Measurements from ENCODE around the gene SLC39A11.

Gene SLC39A11

DNA sequence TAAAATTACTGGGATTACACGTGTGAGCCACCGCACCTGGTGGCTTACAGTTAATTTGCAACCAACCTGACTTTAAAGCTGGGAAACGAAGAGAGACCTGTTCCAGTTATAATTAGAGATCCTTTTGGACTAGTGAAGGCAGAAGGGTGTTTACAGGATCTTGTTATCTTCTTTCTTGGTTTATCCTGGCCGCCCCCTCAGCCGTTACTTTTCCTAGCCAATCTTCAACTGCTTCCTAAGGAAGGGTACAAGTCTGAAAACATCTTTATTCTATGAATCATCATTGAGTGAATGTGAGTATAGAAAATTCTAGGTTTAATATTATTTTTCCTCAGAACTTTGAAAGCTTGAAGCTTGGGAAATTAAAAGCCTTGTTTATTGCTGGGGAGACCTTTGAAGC, 286.5 kb downstream of the SLC39A11 start:
- no peaks in the 10 kb centered on the region for H3K4me1 ChIP-seq (ENCODE audit: low read length)
- no peaks in the 10 kb centered on the region for H3K36me3 ChIP-seq (replicated peaks; ENCODE audit: insufficient read depth, low read length)
- H3K4me2 ChIP-seq (ENCODE audit: low read depth, low read length) = no peak overlapping the region
- H3F3A ChIP-seq (ENCODE audit: insufficient read depth, low read length) = no peaks in the 10 kb centered on the region
- no peaks in the 10 kb centered on the region for H3K9me2 ChIP-seq (replicated peaks; ENCODE audit: insufficient read depth, low read length)
- H3K79me2 ChIP-seq (ENCODE audit: low read length) = no peaks in the 10 kb centered on the region
- H3K9me3 ChIP-seq (replicated peaks; ENCODE audit: insufficient read depth, low read length) = no peaks in the 10 kb centered on the region
- H2AFZ ChIP-seq (ENCODE audit: low read length) = no peak overlapping the region
- no peaks in the 10 kb centered on the region for H4K20me1 ChIP-seq (ENCODE audit: insufficient read depth, low read length)
- no peak for DNase-seq
- H3K4me3 ChIP-seq (ENCODE audit: low read length) = no peak overlapping the region
- H3K27me3 ChIP-seq (replicated peaks; ENCODE audit: insufficient read depth, low read length) = no peaks in the 10 kb centered on the region
- TF ChIP-seq EZH2 (optimal IDR thresholded peaks at IDR 0.05; ENCODE audit: low read depth, low read length) (no peak), EZH2phosphoT487 (IDR thresholded peaks at IDR 0.05; ENCODE audit: low read length) (no peak)
- TF ChIP-seq, protein P1, sequence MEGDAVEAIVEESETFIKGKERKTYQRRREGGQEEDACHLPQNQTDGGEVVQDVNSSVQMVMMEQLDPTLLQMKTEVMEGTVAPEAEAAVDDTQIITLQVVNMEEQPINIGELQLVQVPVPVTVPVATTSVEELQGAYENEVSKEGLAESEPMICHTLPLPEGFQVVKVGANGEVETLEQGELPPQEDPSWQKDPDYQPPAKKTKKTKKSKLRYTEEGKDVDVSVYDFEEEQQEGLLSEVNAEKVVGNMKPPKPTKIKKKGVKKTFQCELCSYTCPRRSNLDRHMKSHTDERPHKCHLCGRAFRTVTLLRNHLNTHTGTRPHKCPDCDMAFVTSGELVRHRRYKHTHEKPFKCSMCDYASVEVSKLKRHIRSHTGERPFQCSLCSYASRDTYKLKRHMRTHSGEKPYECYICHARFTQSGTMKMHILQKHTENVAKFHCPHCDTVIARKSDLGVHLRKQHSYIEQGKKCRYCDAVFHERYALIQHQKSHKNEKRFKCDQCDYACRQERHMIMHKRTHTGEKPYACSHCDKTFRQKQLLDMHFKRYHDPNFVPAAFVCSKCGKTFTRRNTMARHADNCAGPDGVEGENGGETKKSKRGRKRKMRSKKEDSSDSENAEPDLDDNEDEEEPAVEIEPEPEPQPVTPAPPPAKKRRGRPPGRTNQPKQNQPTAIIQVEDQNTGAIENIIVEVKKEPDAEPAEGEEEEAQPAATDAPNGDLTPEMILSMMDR (IDR thresholded peaks at IDR 0.05; ENCODE audit: low read length) = no peak
- no peak overlapping the region for H3K27ac ChIP-seq (ENCODE audit: low read length)
- no peak overlapping the region for H3K9ac ChIP-seq (ENCODE audit: low read length)

DNA sequence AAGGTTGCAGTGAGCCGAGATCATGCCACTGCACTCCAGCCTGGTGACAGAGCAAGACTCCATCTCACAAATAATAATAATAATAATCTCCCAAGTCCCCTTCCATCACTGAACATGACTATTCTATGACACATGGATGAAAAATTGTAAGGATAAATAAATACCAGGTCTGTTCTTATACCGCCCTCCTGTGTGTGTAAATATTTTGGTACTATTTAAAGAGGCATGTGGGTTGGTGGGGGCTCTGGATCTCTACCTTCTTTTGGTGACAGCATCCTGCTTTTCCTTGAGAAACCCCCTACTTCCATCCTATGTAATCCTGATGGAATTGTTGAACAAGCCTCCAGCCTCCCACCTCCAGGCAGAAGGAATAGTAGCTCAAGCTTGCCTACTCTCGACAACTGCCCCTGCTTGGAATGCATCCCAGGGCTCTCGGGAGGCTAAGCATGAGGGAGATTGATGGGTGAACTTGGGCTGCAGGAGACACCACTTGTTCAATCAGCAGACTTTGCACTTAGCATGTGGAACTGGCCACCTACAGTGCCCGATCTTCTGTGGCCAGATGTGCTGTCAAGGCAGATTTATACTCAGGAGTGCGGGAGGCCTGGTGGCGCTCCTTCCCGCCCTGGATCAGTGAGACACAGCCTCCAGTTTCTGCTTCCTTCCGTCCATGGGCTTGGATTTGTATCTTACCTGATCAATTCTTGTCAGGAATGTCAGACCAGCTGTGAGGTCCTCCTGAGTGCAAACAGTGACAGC, 287.4 kb downstream of the SLC39A11 start:
- no peaks in the 10 kb centered on the region for H3K9me2 ChIP-seq (replicated peaks; ENCODE audit: insufficient read depth, low read length)
- H2AFZ ChIP-seq (ENCODE audit: low read length) = no peak overlapping the region
- no peaks in the 10 kb centered on the region for H3K36me3 ChIP-seq (replicated peaks; ENCODE audit: insufficient read depth, low read length)
- H3K27me3 ChIP-seq (replicated peaks; ENCODE audit: insufficient read depth, low read length) = no peaks in the 10 kb centered on the region
- no peak overlapping the region for H3K27ac ChIP-seq (ENCODE audit: low read length)
- H3F3A ChIP-seq (ENCODE audit: insufficient read depth, low read length) = no peaks in the 10 kb centered on the region
- no peak overlapping the region for H3K4me3 ChIP-seq (ENCODE audit: low read length)
- no peak for TF ChIP-seq EZH2 (optimal IDR thresholded peaks at IDR 0.05; ENCODE audit: low read depth, low read length)
- TF ChIP-seq, protein P1 (IDR thresholded peaks at IDR 0.05; ENCODE audit: low read length) = no peak
- no peak for TF ChIP-seq EZH2phosphoT487 (IDR thresholded peaks at IDR 0.05; ENCODE audit: low read length)
- H3K4me2 ChIP-seq (ENCODE audit: low read depth, low read length) = no peak overlapping the region
- no peaks in the 10 kb centered on the region for H3K79me2 ChIP-seq (ENCODE audit: low read length)
- no peak overlapping the region for H3K9ac ChIP-seq (ENCODE audit: low read length)
- H4K20me1 ChIP-seq (ENCODE audit: insufficient read depth, low read length) = no peaks in the 10 kb centered on the region
- DNase-seq = no peak
- no peaks in the 10 kb centered on the region for H3K4me1 ChIP-seq (ENCODE audit: low read length)
- no peaks in the 10 kb centered on the region for H3K9me3 ChIP-seq (replicated peaks; ENCODE audit: insufficient read depth, low read length)

DNA sequence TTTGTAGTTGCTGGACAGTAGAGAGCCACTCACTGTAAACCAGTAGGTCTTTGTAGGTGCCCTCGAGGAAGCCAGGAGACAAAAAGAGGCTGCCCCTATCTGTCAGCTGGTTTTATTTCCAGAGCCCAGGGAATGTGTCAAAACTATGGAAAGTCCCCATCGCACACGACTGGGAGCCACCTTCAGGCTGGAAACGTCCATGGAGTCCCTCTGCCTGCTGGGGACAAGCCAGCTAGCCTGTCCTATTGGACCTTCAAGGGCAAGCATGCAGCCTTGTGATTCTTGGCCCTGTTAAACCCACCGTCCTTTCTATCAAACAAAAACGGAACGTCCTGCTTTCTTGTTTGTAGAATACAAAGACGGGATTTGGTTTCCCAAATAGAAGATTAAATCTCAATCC, 289.8 kb downstream of the SLC39A11 start:
- Histone ChIP-seq H3K36me3 (replicated peaks; ENCODE audit: insufficient read depth, low read length) (no peaks in the 10 kb centered on the region), H3K4me1 (ENCODE audit: low read length) (no peaks in the 10 kb centered on the region), H3K9me3 (replicated peaks; ENCODE audit: insufficient read depth, low read length) (no peaks in the 10 kb centered on the region), H3K79me2 (ENCODE audit: low read length) (no peaks in the 10 kb centered on the region), H3K9ac (ENCODE audit: low read length) (no peak overlapping the region), H3F3A (ENCODE audit: insufficient read depth, low read length) (no peaks in the 10 kb centered on the region), H3K9me2 (replicated peaks; ENCODE audit: insufficient read depth, low read length) (no peaks in the 10 kb centered on the region), H4K20me1 (ENCODE audit: insufficient read depth, low read length) (no peaks in the 10 kb centered on the region), H3K4me2 (ENCODE audit: low read depth, low read length) (no peak overlapping the region), H3K27me3 (replicated peaks; ENCODE audit: insufficient read depth, low read length) (no peaks in the 10 kb centered on the region), H2AFZ (ENCODE audit: low read length) (no peak overlapping the region), H3K4me3 (ENCODE audit: low read length) (no peak overlapping the region), H3K27ac (ENCODE audit: low read length) (no peak overlapping the region)
- TF ChIP-seq EZH2phosphoT487 (IDR thresholded peaks at IDR 0.05; ENCODE audit: low read length) = no peak
- DNase-seq = no peak

- Histone ChIP-seq H3F3A (ENCODE audit: insufficient read depth, low read length) (no peaks in the 10 kb centered on the region), H3K27me3 (replicated peaks; ENCODE audit: insufficient read depth, low read length) (no peaks in the 10 kb centered on the region), H3K9me2 (replicated peaks; ENCODE audit: insufficient read depth, low read length) (no peaks in the 10 kb centered on the region), H3K79me2 (ENCODE audit: low read length) (no peaks in the 10 kb centered on the region), H3K4me3 (ENCODE audit: low read length) (no peak overlapping the region), H3K9me3 (replicated peaks; ENCODE audit: insufficient read depth, low read length) (no peaks in the 10 kb centered on the region), H3K4me1 (ENCODE audit: low read length) (no peaks in the 10 kb centered on the region), H3K36me3 (replicated peaks; ENCODE audit: insufficient read depth, low read length) (no peaks in the 10 kb centered on the region), H3K27ac (ENCODE audit: low read length) (no peak overlapping the region), H4K20me1 (ENCODE audit: insufficient read depth, low read length) (no peaks in the 10 kb centered on the region), H2AFZ (ENCODE audit: low read length) (no peak overlapping the region), H3K4me2 (ENCODE audit: low read depth, low read length) (no peak overlapping the region), H3K9ac (ENCODE audit: low read length) (no peak overlapping the region)
- TF ChIP-seq EZH2phosphoT487 (IDR thresholded peaks at IDR 0.05; ENCODE audit: low read length) (no peak), EZH2 (optimal IDR thresholded peaks at IDR 0.05; ENCODE audit: low read depth, low read length) (no peak)
- TF ChIP-seq, protein P1 (IDR thresholded peaks at IDR 0.05; ENCODE audit: low read length) = no peak
- no peak for DNase-seq
Observed at GRCh38 chr17:72797142-72797541, 295.3 kb downstream of the SLC39A11 start.

Data from MM.1S (cell line).